Omental fat pad (tissue), 4 donors: ENCODE results near the gene TWF1. TPM values are rescaled to one million over a fixed set of nuclear protein-coding genes. Genes with fewer than 3 reads are reported as not detected.
A peak's percentile ranks its signal among the peaks of the same experiment; 100 is the strongest.
"Not testable (repeated sequence)": the region's sequence is repeated elsewhere in the genome, so short reads cannot be mapped to it uniquely, and the experiment has no call there.

Source experiments
- ATAC-seq: fragments of 150-250 bp; one replicate; pipeline ENCODE4 v1.9.1; 2016; ENCODE audit warnings: mild to moderate bottlenecking, moderate library complexity; ENCODE audit not compliant: low FRiP score
- DNase-seq: peaks from one replicate; pipeline ENCODE4 v3.0.0-alpha.2; 2019; ENCODE audit warnings: low spot score
- CTCF ChIP-seq, 3 donors: fragments of 450-650 bp; IDR thresholded peaks; one replicate each; pipeline ENCODE4 v1.5.1; 2016 to 2017; ENCODE audit warnings: antibody characterized with exemption in 3 of 3, mild to moderate bottlenecking in 3 of 3, moderate library complexity in 2 of 3
- total RNA-seq, 4 donors: library from RNA; depleted of rRNA; stranded (reverse); fragments of >200 nt; gene quantifications; one replicate each; pipeline ENCODE4 v1.1.0, GENCODE V29; 2016

Gene TWF1
- total RNA-seq: 10 to 100 TPM; 66.3 to 80.1 (median 70.7) TPM

- ATAC-seq: peak; percentile 100
- TF ChIP-seq CTCF (IDR thresholded peaks at IDR 0.05): no peak
- peak; percentile 63 for DNase-seq
Measured at GRCh38 chr12:43805860-43806736, at the start of gene TWF1. Gene TWF1, minus strand, starts transcription at chr12:43806317. Its CDS starts 72 bp downstream, at chr12:43806245.

- no peak for ATAC-seq
- no peak for DNase-seq
- no peak for TF ChIP-seq CTCF (IDR thresholded peaks at IDR 0.05)
Measured at GRCh38 chr12:43852744-43853143, 46.6 kb upstream of the TWF1 start.

GRCh38 chr12:43848786-43849185 is 42.7 kb upstream of the TWF1 start:
- ATAC-seq: no peak
- TF ChIP-seq CTCF (IDR thresholded peaks at IDR 0.05): no peak
- no peak for DNase-seq

GRCh38 chr12:43848226-43848507 is 42.0 kb upstream of the TWF1 start:
- DNase-seq: no peak
- no peak for TF ChIP-seq CTCF (IDR thresholded peaks at IDR 0.05)
- no peak for ATAC-seq

- not testable (repeated sequence) for DNase-seq
Measured at GRCh38 chr12:43847425-43848225, 41.5 kb upstream of the TWF1 start.

GRCh38 chr12:43842259-43842658 is 36.1 kb upstream of the TWF1 start:
- TF ChIP-seq CTCF (IDR thresholded peaks at IDR 0.05): no peak
- no peak for DNase-seq
- no peak for ATAC-seq

More at GRCh38 chr12:43847425-43848225, 41.5 kb upstream of the TWF1 start:
- ATAC-seq: not testable (repeated sequence)

- DNase-seq: no peak
- no peak for TF ChIP-seq CTCF (IDR thresholded peaks at IDR 0.05)
- no peak for ATAC-seq
Measured at GRCh38 chr12:43841253-43841652, 35.1 kb upstream of the TWF1 start.
